Measurements from ENCODE around the gene ADO.

ADO gene

DNA sequence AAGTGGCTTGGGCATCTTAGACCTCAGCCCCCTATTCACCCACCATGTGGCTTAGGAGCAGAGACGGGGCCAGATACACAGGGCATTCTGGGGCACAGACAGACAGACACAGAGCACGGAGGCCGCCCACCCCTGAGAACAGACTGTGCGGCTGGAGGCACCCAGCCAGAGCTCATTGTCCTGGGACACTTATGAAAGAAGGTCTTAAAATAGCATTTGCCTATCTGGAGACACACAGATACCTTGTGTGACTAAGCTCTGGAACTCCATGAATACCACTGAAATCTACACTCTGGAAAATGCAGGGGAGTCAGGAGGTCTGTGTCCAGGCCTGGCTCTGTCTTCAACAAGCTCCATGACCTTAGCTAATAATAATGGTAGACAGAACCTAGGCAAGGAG is 41.4 kb upstream of the ADO start:
- no peak overlapping the region for H3K4me3 ChIP-seq
- no peak overlapping the region for H3K27ac ChIP-seq
- TF ChIP-seq, protein P1, sequence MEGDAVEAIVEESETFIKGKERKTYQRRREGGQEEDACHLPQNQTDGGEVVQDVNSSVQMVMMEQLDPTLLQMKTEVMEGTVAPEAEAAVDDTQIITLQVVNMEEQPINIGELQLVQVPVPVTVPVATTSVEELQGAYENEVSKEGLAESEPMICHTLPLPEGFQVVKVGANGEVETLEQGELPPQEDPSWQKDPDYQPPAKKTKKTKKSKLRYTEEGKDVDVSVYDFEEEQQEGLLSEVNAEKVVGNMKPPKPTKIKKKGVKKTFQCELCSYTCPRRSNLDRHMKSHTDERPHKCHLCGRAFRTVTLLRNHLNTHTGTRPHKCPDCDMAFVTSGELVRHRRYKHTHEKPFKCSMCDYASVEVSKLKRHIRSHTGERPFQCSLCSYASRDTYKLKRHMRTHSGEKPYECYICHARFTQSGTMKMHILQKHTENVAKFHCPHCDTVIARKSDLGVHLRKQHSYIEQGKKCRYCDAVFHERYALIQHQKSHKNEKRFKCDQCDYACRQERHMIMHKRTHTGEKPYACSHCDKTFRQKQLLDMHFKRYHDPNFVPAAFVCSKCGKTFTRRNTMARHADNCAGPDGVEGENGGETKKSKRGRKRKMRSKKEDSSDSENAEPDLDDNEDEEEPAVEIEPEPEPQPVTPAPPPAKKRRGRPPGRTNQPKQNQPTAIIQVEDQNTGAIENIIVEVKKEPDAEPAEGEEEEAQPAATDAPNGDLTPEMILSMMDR (IDR thresholded peaks at IDR 0.05), result no peak
- no peak for DNase-seq (ENCODE audit: low spot score)

DNA sequence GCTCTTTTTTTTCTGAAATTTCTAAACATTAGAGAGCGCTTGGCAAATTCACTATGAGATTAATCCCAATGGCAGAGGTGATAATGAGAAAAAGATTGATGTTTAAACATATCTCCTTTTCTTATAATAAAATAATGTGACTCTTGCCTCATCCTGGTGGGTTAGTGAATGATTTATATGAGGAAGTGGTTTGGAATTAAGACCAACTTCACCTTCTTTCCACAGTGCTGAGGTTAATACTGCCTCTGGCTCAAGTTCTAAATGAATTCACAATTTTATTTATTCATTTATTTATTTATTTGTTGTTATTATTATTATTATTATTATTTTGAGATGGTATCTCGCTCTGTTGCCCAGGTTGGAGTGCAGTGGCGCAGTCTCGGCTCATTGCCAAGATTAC is 40.5 kb upstream of the ADO start:
- no peak for DNase-seq (ENCODE audit: low spot score)
- TF ChIP-seq, protein P1 (IDR thresholded peaks at IDR 0.05), result no peak
- Histone ChIP-seq H3K4me3 (no peak overlapping the region), H3K27ac (no peak overlapping the region)

DNA sequence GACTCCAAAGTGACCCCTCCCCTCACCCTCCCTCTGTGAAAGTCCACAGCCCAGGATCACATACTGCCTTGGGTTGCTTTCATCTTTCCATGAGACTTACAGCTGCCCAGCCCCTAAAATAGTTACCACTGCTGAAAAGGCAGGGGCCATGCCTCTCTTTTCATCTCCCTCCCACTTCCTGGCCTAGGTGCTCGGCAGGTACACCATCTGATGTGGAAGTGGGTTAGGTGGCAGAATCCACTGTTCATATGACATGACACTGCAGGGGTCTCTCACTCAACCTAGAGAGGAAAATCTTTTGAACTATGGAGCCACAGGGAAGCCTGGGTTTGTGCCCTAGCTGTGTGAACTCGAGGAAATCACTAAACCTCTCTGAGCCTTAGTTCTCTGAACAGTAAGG is 38.8 kb upstream of the ADO start:
- no peak overlapping the region for H3K27ac ChIP-seq

DNA sequence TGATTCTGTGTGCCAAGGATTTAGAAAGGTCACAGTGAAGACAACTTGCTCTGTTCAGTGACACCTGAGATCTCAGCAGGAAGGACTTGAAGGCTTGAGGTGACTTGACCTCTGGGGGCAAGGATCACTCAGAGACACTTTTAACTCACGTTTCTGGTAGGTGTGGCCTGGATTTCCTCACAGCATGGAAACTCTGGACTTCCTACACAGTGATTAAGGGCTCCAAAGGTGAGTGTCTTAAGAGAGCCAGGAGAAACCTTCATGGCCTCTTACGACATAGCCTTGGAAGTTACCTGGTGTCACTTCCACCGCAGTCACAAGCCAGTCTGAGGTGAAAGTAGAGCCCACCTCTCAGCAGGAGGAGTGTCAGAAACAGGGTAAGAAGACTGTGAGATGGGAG is 38.1 kb upstream of the ADO start:
- DNase-seq (ENCODE audit: low spot score), result no peak

More for the DNA sequence above, 38.8 kb upstream of the ADO start:
- H3K4me3 ChIP-seq, result no peak overlapping the region
- DNase-seq (ENCODE audit: low spot score), result no peak
- TF ChIP-seq, protein P1 (IDR thresholded peaks at IDR 0.05), result no peak

DNA sequence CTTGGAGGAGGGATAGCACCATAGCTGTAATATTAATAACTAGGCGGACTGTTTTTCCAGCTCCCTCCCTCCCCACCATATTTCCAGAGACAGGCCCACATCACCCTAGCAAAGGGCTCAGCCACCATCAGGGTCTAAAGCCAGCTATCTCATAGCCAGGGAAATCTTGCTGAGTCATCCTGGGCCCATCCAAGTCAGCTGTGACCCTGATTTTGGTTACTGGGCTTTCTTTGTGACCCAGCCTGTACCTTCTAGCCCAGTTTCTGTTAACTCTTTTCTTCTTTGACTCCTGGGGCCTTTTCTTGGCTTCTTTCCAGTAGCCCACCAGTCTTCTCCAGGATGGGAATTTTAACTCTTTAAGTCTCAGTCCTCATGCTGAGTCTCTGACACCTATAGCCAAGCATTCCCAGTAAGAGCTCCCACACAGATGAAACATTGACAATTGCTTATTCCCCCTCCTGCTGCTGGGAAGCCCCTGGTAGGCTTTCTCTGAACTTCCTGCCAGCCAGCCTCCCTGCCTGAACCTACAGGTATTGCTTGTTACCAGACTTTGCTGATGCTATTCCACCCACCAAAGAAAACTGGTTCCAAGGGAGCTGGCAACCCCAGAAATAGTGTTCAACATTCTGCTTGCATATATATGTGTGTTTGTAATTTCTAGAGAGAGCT is 34.8 kb upstream of the ADO start:
- DNase-seq (ENCODE audit: low spot score), result no peak
- TF ChIP-seq, protein P1 (IDR thresholded peaks at IDR 0.05), result no peak
- no peak overlapping the region for H3K27ac ChIP-seq
- H3K4me3 ChIP-seq, result no peak overlapping the region

More for the DNA sequence above, 38.1 kb upstream of the ADO start:
- H3K4me3 ChIP-seq, result no peak overlapping the region
- H3K27ac ChIP-seq, result no peak overlapping the region
- TF ChIP-seq, protein P1 (IDR thresholded peaks at IDR 0.05), result no peak

DNA sequence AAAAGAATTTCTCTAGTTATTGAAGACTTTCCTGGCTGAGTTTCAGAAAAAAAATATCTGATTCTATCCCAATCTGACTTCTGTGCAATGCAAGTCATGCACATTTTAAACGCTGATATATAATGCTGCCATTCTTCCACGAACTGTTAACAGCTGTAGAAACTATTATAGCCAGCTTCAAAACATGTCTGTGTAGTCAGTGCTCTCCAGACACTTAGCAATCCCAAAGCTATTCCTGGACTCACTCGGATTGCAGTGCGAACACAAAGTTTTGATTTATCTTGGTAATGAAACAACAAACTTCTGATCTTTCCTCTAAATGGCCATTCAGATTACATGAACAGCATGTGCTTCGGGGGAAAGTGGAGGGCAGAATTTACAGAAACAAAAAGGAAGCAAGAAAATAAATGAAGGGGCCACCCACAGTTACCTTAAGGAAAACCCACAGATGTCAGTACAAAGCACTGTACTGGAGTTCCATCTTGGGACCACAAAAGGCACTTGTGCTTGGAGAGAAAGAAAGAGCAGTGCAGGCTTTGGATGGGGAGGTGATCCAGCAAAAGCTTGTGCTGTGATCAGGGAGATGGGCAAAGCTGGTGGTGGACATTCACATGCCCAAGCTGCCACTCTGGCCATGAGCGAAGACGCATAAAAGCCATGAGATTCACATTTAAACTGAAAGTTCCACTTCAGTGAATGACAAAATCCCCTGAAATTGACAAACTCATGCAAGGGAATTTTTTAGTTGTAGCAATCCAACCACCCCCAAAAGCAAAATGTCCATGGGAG is 32.1 kb upstream of the ADO start:
- DNase-seq (ENCODE audit: low spot score), result no peak
- no peak overlapping the region for H3K4me3 ChIP-seq
- TF ChIP-seq, protein P1 (IDR thresholded peaks at IDR 0.05), result no peak
- no peak overlapping the region for H3K27ac ChIP-seq

DNA sequence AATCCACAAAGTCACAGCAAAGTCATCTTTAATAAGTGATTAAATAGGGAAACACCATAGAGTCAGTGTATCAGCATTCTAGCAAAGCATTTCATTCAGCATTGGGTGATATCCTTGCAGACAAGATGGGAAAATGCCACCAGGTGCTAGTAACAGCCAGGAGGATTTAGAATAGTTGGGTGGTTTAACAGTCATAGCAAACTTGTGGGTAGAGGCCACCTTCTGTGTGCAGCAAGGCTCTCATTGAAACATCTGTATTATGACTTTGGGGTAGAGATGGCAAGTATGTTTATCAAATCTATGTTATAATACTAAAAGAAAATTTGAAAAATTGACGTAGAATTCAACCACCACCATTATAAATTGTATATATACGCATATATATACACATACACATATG is 26.4 kb upstream of the ADO start:
- no peak overlapping the region for H3K4me3 ChIP-seq
- TF ChIP-seq, protein P1 (IDR thresholded peaks at IDR 0.05), result no peak
- H3K27ac ChIP-seq, result no peak overlapping the region
- no peak for DNase-seq (ENCODE audit: low spot score)
